Hair follicular keratinocyte (primary cell): ENCODE results near the gene FGF16. TPM values are rescaled to one million over a fixed set of nuclear protein-coding genes. Genes with fewer than 3 reads are reported as not detected.

Source experiments
- total RNA-seq: library from RNA; depleted of rRNA; stranded (reverse); fragments of >200 nt; gene quantifications from 2 replicates; pipeline ENCODE4 v1.2.3, GENCODE V29; 2015

FGF16 gene
- total RNA-seq, result not detected in 2 replicates

DNA sequence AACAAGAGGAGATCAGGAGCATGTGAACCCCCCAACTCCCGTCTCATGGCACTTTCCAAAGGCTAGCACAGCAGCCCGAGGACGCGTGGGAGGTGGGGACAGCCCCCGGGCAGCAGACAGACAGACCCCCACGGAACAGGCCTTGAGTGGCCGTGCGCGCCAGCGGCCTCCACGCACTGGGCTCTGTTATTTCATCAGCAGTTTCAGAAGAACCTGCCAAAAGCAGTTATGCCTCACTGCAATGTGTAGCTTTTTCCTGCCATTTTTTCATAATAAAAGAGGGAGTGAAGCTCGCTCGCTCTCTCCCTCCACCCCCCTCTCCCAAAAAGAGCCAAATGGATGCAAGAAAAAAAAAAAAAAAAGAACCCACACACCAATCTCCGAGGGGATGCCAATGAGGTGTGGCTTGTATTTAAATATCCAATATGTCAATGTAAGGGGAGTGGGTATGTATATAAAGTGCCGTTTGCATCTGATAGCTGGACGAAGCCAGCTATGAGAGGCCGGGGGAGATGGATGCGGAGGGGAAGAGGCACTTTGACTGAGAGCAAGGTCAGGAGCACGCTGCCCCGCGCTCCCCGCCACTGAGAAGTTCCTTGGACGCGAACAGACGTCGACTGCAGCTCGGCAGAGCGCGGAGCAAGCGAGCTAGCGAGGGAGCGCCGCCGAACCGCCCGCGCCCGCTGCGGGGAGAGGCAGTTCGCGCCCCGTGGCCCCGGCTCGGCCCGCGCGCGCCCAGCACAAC is at the start of gene FGF16:
FGF16 (plus strand) TSS at position 482 of the 745 bp plus-strand sequence. CDS start 286 bp downstream, outside the sequence.

